ENCODE measurements around the gene PLVAP.

PLVAP gene

GRCh38 chr19:17333611-17334413 lies 43.3 kb downstream of the PLVAP start:
- peak; percentile 68 to 70 for DNase-seq (ENCODE audit: low read depth in 2 of 2)

DNA sequence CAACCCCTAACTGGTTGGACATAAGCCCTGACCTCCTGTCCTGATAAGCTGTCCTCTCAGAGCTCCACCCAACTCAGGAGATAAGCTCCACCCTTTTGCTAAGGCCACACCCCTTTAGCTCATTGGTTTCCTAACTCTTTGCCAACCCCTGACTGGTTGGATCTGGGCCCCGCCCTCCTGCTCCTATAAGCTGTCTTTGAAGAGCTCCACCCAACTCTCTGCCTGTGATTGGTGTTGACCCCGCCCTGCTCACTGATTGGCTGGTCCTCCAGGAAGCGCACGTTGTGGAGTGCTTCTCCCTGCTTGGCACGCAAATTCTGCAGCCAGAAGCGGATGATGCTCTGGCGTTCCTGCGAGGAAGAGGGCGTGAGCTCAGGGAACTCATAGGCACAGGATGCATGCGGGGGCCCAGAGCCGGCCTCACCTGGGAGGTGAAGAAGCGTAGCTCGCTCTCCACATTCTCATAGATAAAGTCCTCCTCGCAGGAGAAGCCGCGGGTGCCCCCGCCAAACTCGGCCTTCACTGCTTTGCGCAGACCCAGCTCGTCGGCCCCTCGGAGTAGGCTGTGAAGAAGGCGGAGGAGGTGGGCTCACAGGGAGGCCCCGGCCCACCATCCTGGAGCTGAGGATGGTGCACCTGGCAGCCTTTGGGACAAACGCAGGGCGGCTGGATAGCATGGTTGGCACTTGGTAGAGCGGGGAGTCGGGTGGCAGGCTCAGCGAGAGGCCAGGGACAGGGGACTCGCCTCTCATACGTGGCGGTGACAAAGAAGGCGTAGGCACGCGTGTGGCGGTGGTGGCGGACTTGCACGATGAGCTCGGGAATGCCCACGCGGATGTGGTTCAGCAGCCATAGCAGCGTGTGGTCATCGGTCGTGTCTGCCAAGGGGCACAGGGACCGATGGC lies 44.2 kb downstream of the PLVAP start:
- no peak for DNase-seq (ENCODE audit: low read depth in 2 of 2)

DNA sequence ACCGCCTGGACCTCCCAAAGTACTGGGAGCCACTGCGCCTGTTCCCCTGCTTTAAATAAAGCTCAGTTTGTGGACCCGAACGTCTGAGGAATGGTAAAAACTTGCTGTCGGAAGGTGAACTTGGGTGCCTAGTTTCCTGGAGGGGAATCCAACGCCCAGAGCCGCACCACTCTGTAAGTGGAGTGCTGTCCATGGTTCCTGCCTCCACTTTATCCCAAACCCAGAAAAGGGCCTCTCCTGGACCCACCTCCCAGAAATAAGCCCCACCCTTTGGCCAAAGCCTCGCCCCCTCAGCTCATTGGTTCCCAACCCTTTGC lies 44.8 kb downstream of the PLVAP start:
- no peak for DNase-seq (ENCODE audit: low read depth in 2 of 2)

DNA sequence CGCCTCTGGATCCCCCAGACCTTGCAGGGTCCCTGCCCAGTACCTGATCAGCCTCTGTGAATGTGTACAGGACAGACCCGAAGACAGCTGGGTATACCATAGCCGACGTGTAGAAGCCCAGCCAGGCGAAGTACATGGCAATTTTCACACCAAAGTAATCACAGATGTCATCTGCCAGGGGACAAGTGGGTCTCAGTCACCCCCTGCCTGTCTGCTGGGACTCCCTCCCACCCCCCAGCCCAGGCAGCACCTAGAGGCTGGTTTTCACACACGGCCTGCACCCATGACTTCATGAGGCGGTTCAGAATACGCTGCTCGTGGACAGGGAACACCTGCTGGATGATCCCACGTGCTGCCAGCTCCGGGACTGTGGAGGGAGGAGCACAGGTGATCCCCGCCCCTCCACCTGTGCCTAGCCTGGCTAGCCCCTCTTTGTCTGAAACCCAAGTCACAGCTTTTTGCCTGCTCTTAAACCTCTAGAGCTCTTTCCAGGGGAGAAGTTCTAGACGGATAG lies 46.0 kb downstream of the PLVAP start:
- DNase-seq (ENCODE audit: low read depth in 2 of 2) = no peak

- DNase-seq (ENCODE audit: low read depth in 2 of 2) = no peak
These were observed 46.7 kb downstream of the PLVAP start for GRCh38 chr19:17330262-17331044.

DNA sequence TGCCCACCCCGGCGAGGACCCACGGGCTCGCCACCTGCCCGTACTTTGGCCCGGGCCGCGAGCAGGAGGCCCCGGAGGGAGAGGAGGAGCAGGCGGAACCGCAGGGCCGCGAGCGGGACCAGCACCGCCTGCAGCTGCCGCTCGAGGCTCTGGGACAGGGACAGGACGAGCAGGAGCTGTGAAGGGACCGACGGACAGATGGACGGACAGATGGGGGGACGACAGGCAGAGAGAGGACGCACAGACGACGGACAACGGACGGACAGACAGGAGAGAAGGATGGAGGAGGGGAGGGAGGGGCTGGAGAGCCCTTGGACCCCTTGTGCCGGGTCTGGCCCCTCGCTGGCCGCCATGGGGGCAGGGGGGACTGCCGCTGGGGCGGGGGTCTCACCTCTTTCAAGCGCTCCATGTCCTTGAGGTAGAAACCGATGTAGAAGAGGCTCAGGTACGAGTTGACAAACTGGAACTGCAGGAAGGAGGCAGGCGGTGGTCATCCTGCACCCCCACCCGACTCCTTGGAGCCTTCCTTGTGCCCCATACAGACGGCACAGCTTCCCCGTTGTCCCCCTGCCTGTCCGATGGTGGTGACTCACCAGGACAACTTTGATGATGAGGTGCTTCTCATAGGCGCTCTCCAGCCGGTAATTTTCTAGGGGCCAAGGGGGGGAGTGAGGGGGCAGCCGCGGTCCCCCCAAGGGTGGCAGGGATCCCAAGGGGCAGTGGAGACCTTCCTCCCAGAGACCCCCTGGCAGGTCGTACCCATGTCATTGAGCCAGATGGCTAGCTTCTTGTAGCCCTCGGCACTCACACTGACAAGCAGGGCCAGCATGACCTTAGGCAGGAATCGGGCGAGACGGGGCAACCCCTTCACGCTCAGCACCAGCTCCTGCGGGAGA lies 47.5 kb downstream of the PLVAP start:
- DNase-seq (ENCODE audit: low read depth in 2 of 2) = no peak

DNA sequence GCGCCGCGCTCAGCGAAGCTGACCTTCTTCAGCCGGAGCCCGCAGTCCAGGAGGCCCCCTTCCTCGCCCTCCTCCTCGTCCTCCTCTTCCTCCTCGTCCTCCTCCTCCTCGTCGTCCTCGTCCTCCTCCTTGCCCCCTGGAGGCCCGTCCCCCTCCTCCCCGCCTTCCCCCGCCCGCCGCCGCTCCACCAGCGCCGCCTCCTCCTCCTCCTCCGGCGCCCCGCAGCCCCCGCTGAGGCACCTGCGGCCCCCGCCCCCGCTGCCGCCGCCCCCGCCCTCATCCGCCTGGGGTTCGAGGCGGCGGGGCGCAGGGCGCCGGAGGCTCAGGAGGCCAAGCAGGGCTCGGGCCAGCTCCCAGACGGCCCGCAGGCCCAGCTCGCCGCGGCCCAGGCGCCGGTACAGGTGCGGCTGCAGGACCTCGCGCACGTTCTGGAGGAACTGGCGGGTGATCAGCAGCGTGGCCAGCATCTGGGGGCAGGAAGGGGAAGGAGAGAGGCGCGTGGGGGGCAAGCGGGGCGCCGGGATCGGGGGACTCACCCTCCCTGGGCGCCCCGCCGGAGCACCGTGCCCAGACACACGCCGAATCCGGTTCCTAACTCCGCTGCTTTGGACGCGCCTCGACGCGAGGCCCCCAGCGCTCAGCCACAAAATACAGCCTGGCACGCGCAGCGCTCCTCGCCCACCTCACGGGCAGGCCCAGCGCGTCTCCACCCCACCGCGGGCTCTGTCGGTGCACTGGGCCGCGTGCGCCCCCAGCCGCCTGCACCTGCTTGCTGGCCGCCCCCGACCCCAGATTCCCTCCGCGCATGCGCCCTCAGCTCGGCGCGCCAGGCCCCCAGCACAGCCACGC lies 48.4 kb downstream of the PLVAP start:
- DNase-seq (ENCODE audit: low read depth in 2 of 2) = no peak

DNA sequence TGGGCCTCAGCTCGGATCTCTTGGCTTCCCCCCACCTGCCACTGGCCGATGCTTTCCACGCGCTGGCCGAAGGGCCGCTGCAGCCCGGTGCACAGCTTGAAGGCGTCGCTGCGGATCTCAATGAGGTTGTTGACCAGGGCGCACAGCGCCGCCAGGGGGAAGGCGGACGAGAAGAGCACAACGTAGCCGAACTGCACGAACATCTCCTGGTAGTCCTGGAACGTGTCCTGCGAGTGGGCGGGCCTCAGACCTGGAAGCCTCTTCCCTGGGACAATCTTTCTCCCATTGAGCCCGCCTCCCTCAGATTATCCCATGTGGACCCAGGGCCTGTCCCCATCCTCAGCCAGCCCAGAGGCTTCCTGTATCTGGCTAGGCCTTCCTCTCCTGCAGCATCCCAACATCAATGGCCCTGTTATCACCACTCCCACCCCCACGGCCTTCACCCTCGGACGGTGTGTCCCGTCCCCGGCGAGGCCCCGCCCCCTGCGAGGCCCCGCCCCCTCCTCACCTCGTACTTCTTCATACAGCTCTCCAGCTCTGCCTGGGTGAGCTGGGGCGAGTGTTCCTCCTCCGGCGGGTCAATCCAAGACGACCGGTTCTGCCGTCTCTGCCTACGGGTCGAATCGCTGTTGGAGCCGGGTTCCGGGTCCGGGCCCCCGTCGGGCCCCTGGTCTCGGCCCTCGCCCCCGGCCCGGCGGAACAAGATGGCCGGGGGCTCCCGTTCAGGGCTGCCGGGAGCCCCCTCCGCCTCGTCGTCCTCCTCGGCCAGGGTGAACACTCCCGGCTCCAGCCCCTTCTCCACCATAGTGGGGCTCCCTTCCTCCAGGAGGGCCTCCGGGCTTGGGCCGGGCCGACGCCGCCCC lies 49.3 kb downstream of the PLVAP start:
- no peak for DNase-seq (ENCODE audit: low read depth in 2 of 2)

DNA sequence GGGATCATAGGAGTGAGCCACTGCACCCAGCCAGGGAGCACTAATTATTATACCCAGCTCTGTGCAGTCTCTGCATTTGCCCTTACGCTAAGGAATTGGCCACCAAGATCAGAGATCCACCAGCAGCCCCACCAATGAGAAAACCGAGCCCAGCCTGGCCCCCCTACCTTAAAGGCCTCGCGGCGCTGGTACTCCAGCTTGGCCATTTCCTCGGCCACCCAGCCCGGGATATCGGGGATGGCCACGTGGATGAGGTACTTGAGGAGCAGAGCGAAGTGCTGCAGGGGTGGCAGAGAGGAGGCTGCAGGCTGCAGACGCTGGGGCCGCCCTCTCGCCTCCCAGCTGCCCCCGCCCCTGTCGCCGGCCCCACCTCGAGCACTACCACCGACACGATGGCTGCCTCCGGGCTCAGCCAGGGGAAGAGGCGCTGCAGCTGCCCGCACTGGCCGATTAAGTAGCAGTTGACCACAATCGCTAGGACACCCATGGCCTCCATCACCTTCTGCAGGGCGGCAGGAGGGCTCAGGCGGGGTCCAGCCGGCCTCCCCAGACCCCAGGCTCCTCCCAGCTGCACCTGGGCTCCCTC lies 50.0 kb downstream of the PLVAP start:
- DNase-seq (ENCODE audit: low read depth in 2 of 2) = no peak

- no peak for DNase-seq (ENCODE audit: low read depth in 2 of 2)
These were observed 50.6 kb downstream of the PLVAP start for GRCh38 chr19:17326595-17326966.

GRCh38 chr19:17325881-17326594 lies 51.1 kb downstream of the PLVAP start:
- DNase-seq (ENCODE audit: low read depth in 2 of 2) = no peak

GRCh38 chr19:17325133-17325532 lies 52.0 kb downstream of the PLVAP start:
- DNase-seq (ENCODE audit: low read depth in 2 of 2) = no peak

DNA sequence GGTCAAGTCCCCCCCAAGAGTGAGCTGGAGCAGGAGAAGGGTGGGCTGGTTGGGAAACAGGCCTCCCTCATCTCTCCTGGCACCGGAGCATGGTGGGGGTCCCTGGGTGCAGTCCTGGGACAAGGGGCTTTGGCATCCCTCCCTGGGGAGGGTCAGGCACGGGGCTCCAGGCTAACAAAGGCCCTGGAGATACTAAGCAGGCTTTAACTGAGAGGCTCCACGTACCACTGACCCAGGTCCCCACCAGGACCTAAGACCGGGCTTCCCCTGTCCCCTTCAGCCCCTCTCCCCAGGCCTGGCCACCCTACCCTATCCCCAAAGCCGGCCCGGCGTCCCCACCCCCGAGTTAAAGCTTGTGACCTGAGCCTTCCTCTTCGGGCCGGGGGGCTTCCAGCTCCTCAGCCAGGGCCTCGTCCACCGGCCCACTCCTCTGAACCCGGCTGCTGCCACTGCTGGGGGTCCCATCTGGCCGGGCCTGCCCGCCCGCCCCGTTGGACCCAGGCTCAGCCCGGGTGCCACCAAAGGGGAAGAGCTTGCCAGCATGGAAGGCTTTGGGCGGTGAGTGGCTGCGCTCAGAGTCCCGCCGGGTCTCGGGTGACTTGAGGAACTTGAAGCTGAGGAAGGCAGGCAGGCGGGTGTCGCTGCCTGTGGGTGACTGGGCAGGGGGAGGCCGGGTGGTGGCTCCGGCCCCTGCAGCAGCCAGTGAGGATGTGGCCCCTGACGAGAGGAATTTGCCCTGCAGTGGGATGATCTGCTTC lies 52.6 kb downstream of the PLVAP start:
- DNase-seq (ENCODE audit: low read depth in 2 of 2) = no peak

- DNase-seq (ENCODE audit: low read depth in 2 of 2) = no peak
These were observed 53.2 kb downstream of the PLVAP start for GRCh38 chr19:17323964-17324332.

- no peak for DNase-seq (ENCODE audit: low read depth in 2 of 2)
These were observed 53.7 kb downstream of the PLVAP start for GRCh38 chr19:17323300-17323963.

- no peak for DNase-seq (ENCODE audit: low read depth in 2 of 2)
These were observed 54.3 kb downstream of the PLVAP start for GRCh38 chr19:17322854-17323253.

Measured in stimulated activated CD8-positive, alpha-beta memory T cell treated with anti-CD3 and anti-CD28 coated beads, Interleukin-2, amount 100 ng/mL, for 48 hours (primary cell).